ENCODE results near the gene CD200R1L.

The CD200R1L gene

DNA sequence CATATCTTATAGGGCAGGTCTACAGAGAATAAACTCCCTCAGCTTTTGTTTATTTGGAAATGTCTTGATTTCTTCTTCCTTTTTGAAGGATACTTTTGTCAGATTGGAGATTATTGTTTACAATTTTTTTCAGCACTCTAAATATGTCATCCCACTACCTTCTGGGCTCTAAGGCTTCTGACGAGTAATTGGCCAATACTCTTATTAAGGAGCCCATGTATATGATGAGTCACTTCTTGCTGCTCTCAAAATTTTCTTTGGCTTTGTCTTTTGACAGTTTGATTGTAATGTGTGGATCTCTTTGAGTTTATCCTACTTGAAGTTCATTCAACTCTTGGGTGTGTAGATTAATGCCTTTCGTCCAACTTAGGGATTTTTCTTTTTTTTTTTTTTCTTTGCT, 28.9 kb upstream of the CD200R1L start:
- Histone ChIP-seq H3F3A (ENCODE audit: low read depth) (no peaks in the 10 kb centered on the region), H3K79me2 (ENCODE audit: insufficient read depth, low read length) (no peaks in the 10 kb centered on the region), H4K20me1 (ENCODE audit: insufficient read depth, low read length, poor library complexity, severe bottlenecking) (no peaks in the 10 kb centered on the region), H3K27me3 (ENCODE audit: insufficient read depth, low read length, poor library complexity, severe bottlenecking) (no peaks in the 10 kb centered on the region), H3K9me3 (ENCODE audit: insufficient read depth, low read depth, low read length) (peaks cover 2% of the 10 kb centered on the region; the same call in 1 of the 2 replicates), H2AFZ (ENCODE audit: low read length) (no peak overlapping the region), H3K9me2 (replicated peaks; ENCODE audit: low read depth, low read length) (no peaks in the 10 kb centered on the region), H3K9ac (ENCODE audit: low read depth, low read length, poor library complexity, severe bottlenecking) (no peak overlapping the region), H3K4me2 (ENCODE audit: low read depth, low read length, poor library complexity, severe bottlenecking) (no peak overlapping the region), H3K4me1 (ENCODE audit: insufficient read depth, low read length, poor library complexity, severe bottlenecking) (no peaks in the 10 kb centered on the region), H3K4me3 (ENCODE audit: low read length, poor library complexity, severe bottlenecking) (no peak overlapping the region), H3K36me3 (ENCODE audit: insufficient read depth, low read length) (no peaks in the 10 kb centered on the region)
- TF ChIP-seq, protein P1, sequence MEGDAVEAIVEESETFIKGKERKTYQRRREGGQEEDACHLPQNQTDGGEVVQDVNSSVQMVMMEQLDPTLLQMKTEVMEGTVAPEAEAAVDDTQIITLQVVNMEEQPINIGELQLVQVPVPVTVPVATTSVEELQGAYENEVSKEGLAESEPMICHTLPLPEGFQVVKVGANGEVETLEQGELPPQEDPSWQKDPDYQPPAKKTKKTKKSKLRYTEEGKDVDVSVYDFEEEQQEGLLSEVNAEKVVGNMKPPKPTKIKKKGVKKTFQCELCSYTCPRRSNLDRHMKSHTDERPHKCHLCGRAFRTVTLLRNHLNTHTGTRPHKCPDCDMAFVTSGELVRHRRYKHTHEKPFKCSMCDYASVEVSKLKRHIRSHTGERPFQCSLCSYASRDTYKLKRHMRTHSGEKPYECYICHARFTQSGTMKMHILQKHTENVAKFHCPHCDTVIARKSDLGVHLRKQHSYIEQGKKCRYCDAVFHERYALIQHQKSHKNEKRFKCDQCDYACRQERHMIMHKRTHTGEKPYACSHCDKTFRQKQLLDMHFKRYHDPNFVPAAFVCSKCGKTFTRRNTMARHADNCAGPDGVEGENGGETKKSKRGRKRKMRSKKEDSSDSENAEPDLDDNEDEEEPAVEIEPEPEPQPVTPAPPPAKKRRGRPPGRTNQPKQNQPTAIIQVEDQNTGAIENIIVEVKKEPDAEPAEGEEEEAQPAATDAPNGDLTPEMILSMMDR (conservative IDR thresholded peaks at IDR 0.05; ENCODE audit: low read length): no peak
- no peak for TF ChIP-seq EZH2phosphoT487 (IDR thresholded peaks at IDR 0.05; ENCODE audit: borderline replicate concordance)

DNA sequence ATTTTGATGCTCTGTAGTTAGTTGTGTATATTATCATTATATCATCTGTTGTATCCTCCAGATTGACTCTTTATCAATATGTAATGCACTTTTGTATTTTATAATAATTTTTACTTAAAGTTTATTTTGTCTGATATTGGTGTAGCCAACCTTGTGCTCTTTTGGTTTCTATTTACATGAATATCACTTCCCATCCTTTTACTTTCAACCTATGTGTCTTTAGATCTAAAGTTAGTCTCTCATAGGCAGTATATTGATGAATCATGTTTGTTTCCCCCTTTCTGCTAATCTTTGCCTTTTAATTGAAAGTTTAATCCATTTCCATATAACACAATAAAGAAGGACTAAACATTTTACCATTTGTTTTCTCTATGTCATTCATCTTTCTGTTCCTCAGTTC, 28.1 kb upstream of the CD200R1L start:
- Histone ChIP-seq H4K20me1 (ENCODE audit: insufficient read depth, low read length, poor library complexity, severe bottlenecking) (no peaks in the 10 kb centered on the region), H3K4me1 (ENCODE audit: insufficient read depth, low read length, poor library complexity, severe bottlenecking) (no peaks in the 10 kb centered on the region), H3K9ac (ENCODE audit: low read depth, low read length, poor library complexity, severe bottlenecking) (no peak overlapping the region), H2AFZ (ENCODE audit: low read length) (no peak overlapping the region), H3F3A (ENCODE audit: low read depth) (no peaks in the 10 kb centered on the region), H3K9me3 (ENCODE audit: insufficient read depth, low read depth, low read length) (peaks cover 7% of the 10 kb centered on the region; the same call in 1 of the 2 replicates), H3K79me2 (ENCODE audit: insufficient read depth, low read length) (no peaks in the 10 kb centered on the region), H3K4me2 (ENCODE audit: low read depth, low read length, poor library complexity, severe bottlenecking) (no peak overlapping the region), H3K4me3 (ENCODE audit: low read length, poor library complexity, severe bottlenecking) (no peak overlapping the region), H3K27me3 (ENCODE audit: insufficient read depth, low read length, poor library complexity, severe bottlenecking) (no peaks in the 10 kb centered on the region), H3K36me3 (ENCODE audit: insufficient read depth, low read length) (no peaks in the 10 kb centered on the region), H3K9me2 (replicated peaks; ENCODE audit: low read depth, low read length) (no peaks in the 10 kb centered on the region)
- TF ChIP-seq EZH2phosphoT487 (IDR thresholded peaks at IDR 0.05; ENCODE audit: borderline replicate concordance): no peak
- TF ChIP-seq, protein P1 (conservative IDR thresholded peaks at IDR 0.05; ENCODE audit: low read length): no peak

DNA sequence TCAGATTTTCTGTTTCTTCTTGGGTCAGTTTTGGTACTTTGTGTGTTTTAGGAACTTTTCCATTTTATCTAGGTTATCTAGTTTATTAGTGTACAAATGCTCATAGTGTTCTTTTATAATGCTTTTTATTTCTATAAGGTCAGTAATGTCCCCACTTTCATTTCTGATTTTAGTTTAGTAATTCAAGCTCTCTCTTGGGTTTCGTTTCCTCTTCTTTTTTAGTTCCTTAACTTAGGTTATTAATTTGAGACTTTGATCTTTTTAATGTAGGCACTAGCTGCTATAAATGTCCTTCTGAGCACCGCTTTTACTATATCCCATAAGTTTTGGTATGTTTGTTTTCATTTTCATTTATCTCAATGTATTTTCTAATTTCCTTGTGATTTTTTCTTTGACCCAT, 27.0 kb upstream of the CD200R1L start:
- no peak overlapping the region for H2AFZ ChIP-seq (ENCODE audit: low read length)
- no peaks in the 10 kb centered on the region for H3F3A ChIP-seq (ENCODE audit: low read depth)
- H3K9ac ChIP-seq (ENCODE audit: low read depth, low read length, poor library complexity, severe bottlenecking): no peak overlapping the region
- H3K36me3 ChIP-seq (ENCODE audit: insufficient read depth, low read length): no peaks in the 10 kb centered on the region
- no peaks in the 10 kb centered on the region for H3K27me3 ChIP-seq (ENCODE audit: insufficient read depth, low read length, poor library complexity, severe bottlenecking)
- H3K4me2 ChIP-seq (ENCODE audit: low read depth, low read length, poor library complexity, severe bottlenecking): no peak overlapping the region
- no peaks in the 10 kb centered on the region for H3K9me2 ChIP-seq (replicated peaks; ENCODE audit: low read depth, low read length)
- TF ChIP-seq, protein P1 (conservative IDR thresholded peaks at IDR 0.05; ENCODE audit: low read length): no peak
- TF ChIP-seq EZH2phosphoT487 (IDR thresholded peaks at IDR 0.05; ENCODE audit: borderline replicate concordance): no peak
- H3K9me3 ChIP-seq (ENCODE audit: insufficient read depth, low read depth, low read length): peaks cover 7% of the 10 kb centered on the region; the same call in 1 of the 2 replicates
- H3K4me3 ChIP-seq (ENCODE audit: low read length, poor library complexity, severe bottlenecking): no peak overlapping the region
- H4K20me1 ChIP-seq (ENCODE audit: insufficient read depth, low read length, poor library complexity, severe bottlenecking): no peaks in the 10 kb centered on the region
- H3K79me2 ChIP-seq (ENCODE audit: insufficient read depth, low read length): no peaks in the 10 kb centered on the region
- no peaks in the 10 kb centered on the region for H3K4me1 ChIP-seq (ENCODE audit: insufficient read depth, low read length, poor library complexity, severe bottlenecking)

Data from Loucy (cell line).